HepG2 (cell line): ENCODE results near the gene DNPEP. TPM values are rescaled to one million over a fixed set of nuclear protein-coding genes. Genes with fewer than 3 reads are reported as not detected.

ENCODE experiments used
- ATAC-seq: fragments of 200-7000 bp; cut with Tn5 transposase; 3 replicates; pipeline ENCODE4 v1.9.1; 2020; ENCODE audit warnings: mild to moderate bottlenecking, moderate library complexity
- BruUV-seq: library from RNA; stranded (reverse); fragments of 400-500 nt; replicated peaks from 2 replicates; lab custom pipeline; 2021; lab: Mats Ljungman, UMichigan
- CTCF ChIA-PET: fragments of 300-600 bp; formaldehyde crosslinking; extraction: SDS; loops from one replicate; lab custom pipeline; 2021; ENCODE audit warnings: low total read pairs, inconsistent platforms, low intra/inter-chr PET ratio; lab: Yijun Ruan, JAX
- POLR2A ChIA-PET: fragments of 350-600 bp; sonication (Branson Sonifier 250); formaldehyde crosslinking; loops from one replicate; lab custom pipeline; 2020; ENCODE audit warnings: antibody characterized with exemption, inconsistent platforms; lab: Yijun Ruan, JAX
- DNase-seq: peaks from one replicate; pipeline ENCODE4 v3.0.0-alpha.2; 2015; ENCODE audit warnings: low spot score
- FAIRE-seq: peaks from 3 replicates; lab custom pipeline; 2011; peaks lifted over from hg19 to GRCh38; lab: Jason Lieb, UNC
- H2AFZ ChIP-seq: one replicate; pipeline ENCODE4 v1.6.1; 2011; ENCODE audit warnings: low read length, inconsistent platforms
- H3K27ac ChIP-seq: fragments of 300-600 bp; 3 replicates; pipeline ENCODE4 v1.8.0; 2011; ENCODE audit warnings: mixed run types, mild to moderate bottlenecking, mixed read lengths, low read length, inconsistent platforms; ENCODE audit not compliant: insufficient read depth; ENCODE audit errors: extremely low read length
- H3K27me3 ChIP-seq, 2 experiments: fragments of 200-600 bp in 1 of 2; 2 replicates in 1 of 2; 3 replicates in 1 of 2; pipeline versions ENCODE4 v1.6.0 to v1.8.0; 2011; ENCODE audit warnings: low read length in 2 of 2, mild to moderate bottlenecking in 2 of 2, moderate library complexity in 2 of 2, inconsistent platforms in 1 of 2; ENCODE audit not compliant: insufficient read depth in 2 of 2, control insufficient read depth in 1 of 2
- H3K36me3 ChIP-seq, 2 experiments: fragments of 200-600 bp in 1 of 2; replicated peaks in 1 of 2; 2 replicates in 1 of 2; 3 replicates in 1 of 2; pipeline versions ENCODE4 v1.5.1 to v1.8.0; 2011; ENCODE audit warnings: low read length in 2 of 2, inconsistent platforms in 1 of 2; ENCODE audit not compliant: insufficient read depth in 2 of 2, control insufficient read depth in 1 of 2
- H3K4me1 ChIP-seq: 2 replicates; pipeline ENCODE4 v1.5.1; 2012; ENCODE audit warnings: low read length, inconsistent platforms; ENCODE audit not compliant: insufficient read depth
- H3K4me2 ChIP-seq: 2 replicates; pipeline ENCODE4 v1.6.0; 2011; ENCODE audit warnings: low read depth, low read length, inconsistent platforms
- H3K4me3 ChIP-seq, 3 experiments: fragments of 200-600 bp in 1 of 3; sonication (generic), shearing (Covaris generic) in 1 of 3; replicated peaks in 1 of 3; 2 replicates each; pipeline ENCODE4 v1.5.1; 2011 to 2016; ENCODE audit warnings: low read length in 3 of 3, inconsistent platforms in 2 of 3, low read depth in 2 of 3, mild to moderate bottlenecking in 2 of 3, control low read depth in 1 of 3, mixed read lengths in 1 of 3; ENCODE audit not compliant: insufficient read depth in 1 of 3
- H3K79me2 ChIP-seq: one replicate; pipeline ENCODE4 v1.6.1; 2011; ENCODE audit warnings: low read length, inconsistent platforms; ENCODE audit not compliant: insufficient read depth
- H3K9ac ChIP-seq: 2 replicates; pipeline ENCODE4 v1.6.0; 2011; ENCODE audit warnings: mild to moderate bottlenecking, low read depth, low read length, inconsistent platforms; ENCODE audit not compliant: insufficient read depth
- H3K9me3 ChIP-seq: 2 replicates; pipeline ENCODE4 v1.5.1; 2012; ENCODE audit warnings: mild to moderate bottlenecking, low read length
- H4K20me1 ChIP-seq: 2 replicates; pipeline ENCODE4 v1.6.0; 2011; ENCODE audit warnings: inconsistent platforms, mild to moderate bottlenecking, low read length, moderate library complexity; ENCODE audit not compliant: insufficient read depth
- ATF7 ChIP-seq, 2 experiments: fragments of 450-650 bp in 1 of 2; sonication (generic) in 1 of 2; formaldehyde crosslinking in 1 of 2; IDR thresholded peaks; 2 replicates each; pipeline versions ENCODE4 v1.4.0 to v1.6.1; 2016 to 2020; ENCODE audit warnings: antibody characterized with exemption in 1 of 2, mild to moderate bottlenecking in 1 of 2, missing genetic modification reagents in 1 of 2
- CENPBD1 ChIP-seq: sonication (generic); formaldehyde crosslinking; IDR thresholded peaks from 2 replicates; pipeline ENCODE4 v1.8.0; 2022; ENCODE audit warnings: missing genetic modification reagents, low read depth, mild to moderate bottlenecking, borderline replicate concordance
- FOXA1 ChIP-seq, 2 experiments: fragments of 450-650 bp in 1 of 2; sonication (generic) in 1 of 2; formaldehyde crosslinking in 1 of 2; IDR thresholded peaks; 2 replicates each; pipeline versions ENCODE4 v1.4.0 to v1.6.1; 2016 to 2020; ENCODE audit warnings: missing genetic modification reagents in 1 of 2
- FOXK1 ChIP-seq: sonication (generic); formaldehyde crosslinking; IDR thresholded peaks from 2 replicates; pipeline ENCODE4 v1.4.0; 2020; ENCODE audit warnings: low read depth, missing genetic modification reagents, borderline replicate concordance
- FOXP1 ChIP-seq, 2 experiments: fragments of 450-650 bp in 1 of 2; IDR thresholded peaks; 2 replicates each; pipeline ENCODE4 v1.6.1; 2017 to 2018; ENCODE audit warnings: antibody characterized with exemption in 1 of 2
- HNRNPLL ChIP-seq: fragments of 200-400 bp; formaldehyde crosslinking; IDR thresholded peaks from 2 replicates; pipeline ENCODE4 v1.6.1; 2017; ENCODE audit warnings: mild to moderate bottlenecking, low read depth, low read length; ENCODE audit not compliant: poor library complexity, severe bottlenecking
- KDM1A ChIP-seq: IDR thresholded peaks from 2 replicates; pipeline ENCODE4 v1.6.1; 2016; ENCODE audit warnings: missing compliant biosample characterization
- NR2F1 ChIP-seq, 2 experiments: fragments of 450-650 bp in 1 of 2; formaldehyde crosslinking in 1 of 2; IDR thresholded peaks; 2 replicates each; pipeline versions ENCODE4 v1.5.0 to v1.6.1; 2016 to 2020; ENCODE audit warnings: mild to moderate bottlenecking in 1 of 2, missing compliant biosample characterization in 1 of 2, missing genetic modification reagents in 1 of 2, moderate library complexity in 1 of 2
- POGK ChIP-seq: sonication (generic); formaldehyde crosslinking; conservative IDR thresholded peaks from 2 replicates; pipeline ENCODE4 v1.8.0; 2022; ENCODE audit warnings: mild to moderate bottlenecking, moderate library complexity, missing genetic modification reagents
- POGZ ChIP-seq: sonication (generic); formaldehyde crosslinking; IDR thresholded peaks from 2 replicates; pipeline ENCODE4 v1.4.0; 2020; ENCODE audit warnings: mild to moderate bottlenecking, missing genetic modification reagents
- RBAK ChIP-seq: sonication (generic); formaldehyde crosslinking; IDR thresholded peaks from 2 replicates; pipeline ENCODE4 v1.5.1; 2020; ENCODE audit warnings: mild to moderate bottlenecking, missing genetic modification reagents
- RCOR2 ChIP-seq: IDR thresholded peaks from 2 replicates; pipeline ENCODE4 v1.6.1; 2016; ENCODE audit warnings: missing biosample characterization, missing genetic modification reagents
- SETDB1 ChIP-seq: sonication (generic); formaldehyde crosslinking; IDR thresholded peaks from 2 replicates; pipeline ENCODE4 v1.5.1; 2020; ENCODE audit warnings: missing genetic modification reagents, mild to moderate bottlenecking, borderline replicate concordance
- SKI ChIP-seq: fragments of 450-650 bp; IDR thresholded peaks from one replicate; pipeline ENCODE4 v1.6.1; 2018; ENCODE audit warnings: mild to moderate bottlenecking; ENCODE audit not compliant: partially characterized antibody
- TBL1XR1 ChIP-seq: fragments of 150-350 bp; IDR thresholded peaks from 2 replicates; pipeline ENCODE4 v1.6.1; 2014; ENCODE audit warnings: borderline replicate concordance, low read length; ENCODE audit not compliant: partially characterized antibody
- TCF7 ChIP-seq: sonication (generic); IDR thresholded peaks from 2 replicates; pipeline ENCODE4 v1.6.1; 2016; ENCODE audit warnings: antibody characterized with exemption, low read depth
- ZBTB25 ChIP-seq: IDR thresholded peaks from 2 replicates; pipeline ENCODE4 v1.6.1; 2018; ENCODE audit warnings: missing genetic modification reagents
- ZBTB42 ChIP-seq: sonication (generic); formaldehyde crosslinking; IDR thresholded peaks from 2 replicates; pipeline ENCODE4 v1.5.0; 2020; ENCODE audit warnings: mild to moderate bottlenecking, missing genetic modification reagents
- ZKSCAN1 ChIP-seq: fragments of 150-350 bp; IDR thresholded peaks from 2 replicates; pipeline ENCODE4 v1.6.1; 2014; ENCODE audit warnings: low read length
- ZNF652 ChIP-seq: IDR thresholded peaks from 2 replicates; pipeline ENCODE4 v1.6.1; 2016; ENCODE audit warnings: low read depth, borderline replicate concordance
- WGBS: methylation state at CpG from one replicate; pipeline ENCODE4 v1.1.6; 2017; ENCODE audit warnings: low lambda C conversion rate; 5-methylcytosine and 5-hydroxymethylcytosine counted together
- in situ Hi-C: cut with HindIII; loops from 2 replicates; pipeline ENCODE4 v1.10.0; 2017; ENCODE audit warnings: low pct_unique_long_range_greater_than_20kb; ENCODE audit not compliant: extremely low pct_ligation_motif_present
- intact Hi-C: fragments of 100-400 bp; cut with micrococcal nuclease; formaldehyde crosslinking; loops from one replicate; pipeline ENCODE4 v1.10.0; 2022; ENCODE audit not compliant: unreplicated experiment
- polyA plus RNA-seq, 8 experiments: library from polyadenylated mRNA; depleted of rRNA in 3 of 8; stranded (reverse) in 7 of 8; unstranded in 1 of 8; fragments of >200 nt; fragmentation: Illumina TruSeq in 4 of 8; extraction: Trizol in 4 of 8; gene quantifications; 2 replicates each; pipeline versions ENCODE4 v1.2.1 to v1.2.3, GENCODE V29; 2011 to 2016; ENCODE audit warnings: low read depth in 4 of 8, missing spikeins in 1 of 8, mixed read lengths in 1 of 8; ENCODE audit not compliant: insufficient read depth in 1 of 8
- total RNA-seq, 5 experiments: library from RNA; depleted of rRNA; stranded (reverse); fragments of >200 nt; fragmentation: Illumina TruSeq; extraction: Trizol; gene quantifications; 2 replicates each; pipeline ENCODE4 v1.2.3, GENCODE V29; 2016; ENCODE audit warnings: low read depth in 1 of 5

DNPEP gene
- total and polyA plus RNA-seq, 2 of the 13 experiments (the other 11 are each of a cell fraction or from before 2014, with no cell fraction given): 104 to 109 TPM

- no peak for TF ChIP-seq POGK (CRISPR knock-in tag)
- no peak for TF ChIP-seq ZBTB42 (CRISPR knock-in tag)
- no peak for TF ChIP-seq TBL1XR1
- peak; percentile 25; the same call in 1 of the 2 replicates for TF ChIP-seq ATF7 (IDR thresholded peaks at IDR 0.05)
- TF ChIP-seq ATF7 (CRISPR knock-in tag; IDR thresholded peaks at IDR 0.05): no peak
- TF ChIP-seq FOXK1 (CRISPR knock-in tag): no peak
- no peak for TF ChIP-seq ZNF652 (CRISPR knock-in tag)
- TF ChIP-seq CENPBD1: no peak
- peak; percentile 63 for TF ChIP-seq FOXP1 (IDR thresholded peaks at IDR 0.05)
- TF ChIP-seq FOXP1 (CRISPR knock-in tag; IDR thresholded peaks at IDR 0.05): no peak
- no peak for TF ChIP-seq KDM1A (CRISPR knock-in tag)
- TF ChIP-seq RCOR2 (CRISPR knock-in tag): no peak
- TF ChIP-seq FOXA1 (IDR thresholded peaks at IDR 0.05): no peak; the same call in 1 of the 2 replicates
- no peak for TF ChIP-seq FOXA1 (CRISPR knock-in tag; IDR thresholded peaks at IDR 0.05)
Measured at GRCh38 chr2:219369447-219369861, 18.3 kb downstream of the DNPEP start (continued).

GRCh38 chr2:219368690-219369191 is 19.0 kb downstream of the DNPEP start:
- Histone ChIP-seq H3K79me2 (no peaks in the 10 kb centered on the region), H3K4me2 (no peak overlapping the region), H3K36me3 (peaks cover 0 to 3% of the 10 kb centered on the region in 2 experiments; a peak in 2 of 5 replicates), H2AFZ (no peak overlapping the region), H3K27ac (no peak overlapping the region), H4K20me1 (no peaks in the 10 kb centered on the region), H3K4me1 (peaks cover 14% of the 10 kb centered on the region; the same call in 1 of the 2 replicates), H3K4me3 (no peak overlapping the region), H3K9ac (no peak overlapping the region), H3K9me3 (no peaks in the 10 kb centered on the region), H3K27me3 (no peaks in the 10 kb centered on the region)
- BruUV-seq: no TSS peak
- DNase-seq (no peak), FAIRE-seq (no peak), ATAC-seq (peak; percentile 49)
- in situ Hi-C loops (no loop called here), intact Hi-C loops (no loop called here)
- ChIA-PET POLR2A (no interaction called here), CTCF (no interaction called here)
- 37% methylated on average over 3 of the region's 3 CpGs for WGBS
- TF ChIP-seq SKI (no peak), RBAK (CRISPR knock-in tag) (no peak), ZKSCAN1 (no peak), FOXK1 (CRISPR knock-in tag) (no peak), SETDB1 (CRISPR knock-in tag) (no peak), TCF7 (no peak), HNRNPLL (no peak), POGZ (CRISPR knock-in tag) (no peak), ZBTB25 (CRISPR knock-in tag) (no peak), NR2F1 (CRISPR knock-in tag; IDR thresholded peaks at IDR 0.05) (no peak)
